Fibroblast of pulmonary artery (primary cell): ENCODE measurements around the gene CREB3L1.

Experiments used
- DNase-seq: peaks from one replicate; pipeline ENCODE4 v3.0.0-alpha.2; 2010; ENCODE audit warnings: low read depth
- H3K4me3 ChIP-seq: replicated peaks from 2 replicates; pipeline ENCODE4 v1.5.1; 2011; ENCODE audit warnings: low read depth, mild to moderate bottlenecking, control low read depth, low read length, moderate library complexity
- TF ChIP-seq, protein P1 (sequence below): IDR thresholded peaks from 2 replicates; pipeline ENCODE4 v1.5.1; 2011; ENCODE audit warnings: mild to moderate bottlenecking, control low read depth, low read length, inconsistent platforms; ENCODE audit errors: missing control alignments

Gene CREB3L1

DNA sequence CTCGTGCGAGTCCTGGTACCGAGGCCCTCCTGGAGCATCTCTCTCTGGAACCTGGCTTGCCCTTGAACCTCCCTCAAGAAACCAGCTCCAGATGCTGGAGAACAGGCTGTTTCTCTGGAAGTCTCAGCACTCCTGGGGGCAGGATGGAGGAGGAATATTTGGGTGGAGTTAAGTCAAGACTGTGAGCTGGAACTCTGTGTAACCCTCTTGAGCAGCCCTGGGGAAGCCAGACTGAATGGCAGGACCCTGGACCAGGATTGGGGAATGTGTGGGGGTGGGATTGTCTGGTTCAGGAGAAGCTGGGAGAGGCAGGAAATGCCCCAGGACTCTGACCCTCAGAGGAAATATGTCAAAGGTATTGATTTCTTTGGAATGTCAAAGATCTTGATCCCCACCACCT lies 7.7 kb downstream of the CREB3L1 start:
- TF ChIP-seq, protein P1, sequence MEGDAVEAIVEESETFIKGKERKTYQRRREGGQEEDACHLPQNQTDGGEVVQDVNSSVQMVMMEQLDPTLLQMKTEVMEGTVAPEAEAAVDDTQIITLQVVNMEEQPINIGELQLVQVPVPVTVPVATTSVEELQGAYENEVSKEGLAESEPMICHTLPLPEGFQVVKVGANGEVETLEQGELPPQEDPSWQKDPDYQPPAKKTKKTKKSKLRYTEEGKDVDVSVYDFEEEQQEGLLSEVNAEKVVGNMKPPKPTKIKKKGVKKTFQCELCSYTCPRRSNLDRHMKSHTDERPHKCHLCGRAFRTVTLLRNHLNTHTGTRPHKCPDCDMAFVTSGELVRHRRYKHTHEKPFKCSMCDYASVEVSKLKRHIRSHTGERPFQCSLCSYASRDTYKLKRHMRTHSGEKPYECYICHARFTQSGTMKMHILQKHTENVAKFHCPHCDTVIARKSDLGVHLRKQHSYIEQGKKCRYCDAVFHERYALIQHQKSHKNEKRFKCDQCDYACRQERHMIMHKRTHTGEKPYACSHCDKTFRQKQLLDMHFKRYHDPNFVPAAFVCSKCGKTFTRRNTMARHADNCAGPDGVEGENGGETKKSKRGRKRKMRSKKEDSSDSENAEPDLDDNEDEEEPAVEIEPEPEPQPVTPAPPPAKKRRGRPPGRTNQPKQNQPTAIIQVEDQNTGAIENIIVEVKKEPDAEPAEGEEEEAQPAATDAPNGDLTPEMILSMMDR = no peak
- DNase-seq = no peak
- no peak overlapping the region for H3K4me3 ChIP-seq

DNA sequence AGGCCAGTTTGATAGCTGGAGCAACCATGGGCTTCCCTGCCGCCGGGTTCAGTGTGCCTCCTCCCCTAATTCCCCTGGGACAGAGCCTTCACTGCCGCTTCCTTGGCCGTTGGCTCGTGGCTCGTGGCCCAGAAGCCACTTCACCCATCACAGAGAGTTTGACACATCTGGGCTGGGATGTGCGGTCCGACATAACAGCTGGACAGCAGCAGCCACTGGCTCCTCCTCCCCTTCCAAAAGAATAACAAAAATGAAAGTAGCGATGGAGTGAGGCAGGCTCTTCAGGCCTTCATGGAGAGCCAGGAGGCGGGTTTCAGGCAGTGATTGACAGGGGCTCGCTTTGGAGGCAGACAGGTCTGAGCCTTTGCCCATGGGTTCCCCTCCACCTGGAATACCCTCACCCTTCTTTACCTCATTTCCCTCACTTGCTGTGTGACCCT lies 8.2 kb downstream of the CREB3L1 start:
- peak; percentile 75 for DNase-seq
- no peak overlapping the region for H3K4me3 ChIP-seq
- TF ChIP-seq, protein P1 = no peak

DNA sequence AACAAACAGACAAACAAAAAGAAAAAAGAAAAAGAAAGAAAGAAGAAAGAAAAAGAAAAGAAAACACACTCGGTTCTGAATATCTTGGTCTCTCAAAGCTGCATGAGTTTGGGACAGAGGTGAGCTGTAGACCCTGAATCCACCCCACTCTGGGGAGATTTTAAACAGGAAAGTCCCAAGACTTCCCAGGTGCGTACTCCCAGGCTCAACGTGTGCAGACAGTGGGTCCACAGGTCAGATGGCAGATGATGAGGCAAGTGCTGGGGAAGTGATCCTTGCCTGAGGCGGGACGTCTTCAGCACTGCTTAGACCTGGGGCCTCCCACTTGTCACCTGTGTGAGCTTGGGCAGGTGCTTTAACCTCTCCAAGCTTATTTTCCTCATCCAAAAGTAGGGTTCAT lies 9.3 kb downstream of the CREB3L1 start:
- no peak overlapping the region for H3K4me3 ChIP-seq
- TF ChIP-seq, protein P1 = no peak
- no peak for DNase-seq

DNA sequence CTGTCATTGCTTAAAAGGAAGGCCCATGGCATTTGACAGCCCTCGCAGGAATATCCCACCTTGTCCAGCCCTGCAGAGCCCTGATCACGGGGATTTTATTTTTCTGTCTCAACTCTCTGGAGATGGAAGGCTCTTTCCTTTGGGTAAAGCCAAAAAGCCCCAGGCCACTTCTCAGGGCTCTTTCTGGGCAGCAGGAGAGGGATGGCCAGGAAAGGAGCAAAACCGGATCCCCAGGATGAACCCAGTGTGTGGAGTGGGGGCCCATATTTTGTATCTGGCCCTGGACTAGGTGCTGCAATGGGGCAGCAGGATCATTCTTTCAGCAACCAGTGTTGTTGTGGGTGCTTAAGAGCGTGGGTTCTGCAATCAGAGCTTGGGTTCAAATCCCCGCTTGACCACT lies 11.0 kb downstream of the CREB3L1 start:
- TF ChIP-seq, protein P1 = no peak
- no peak for DNase-seq
- H3K4me3 ChIP-seq = no peak overlapping the region

DNA sequence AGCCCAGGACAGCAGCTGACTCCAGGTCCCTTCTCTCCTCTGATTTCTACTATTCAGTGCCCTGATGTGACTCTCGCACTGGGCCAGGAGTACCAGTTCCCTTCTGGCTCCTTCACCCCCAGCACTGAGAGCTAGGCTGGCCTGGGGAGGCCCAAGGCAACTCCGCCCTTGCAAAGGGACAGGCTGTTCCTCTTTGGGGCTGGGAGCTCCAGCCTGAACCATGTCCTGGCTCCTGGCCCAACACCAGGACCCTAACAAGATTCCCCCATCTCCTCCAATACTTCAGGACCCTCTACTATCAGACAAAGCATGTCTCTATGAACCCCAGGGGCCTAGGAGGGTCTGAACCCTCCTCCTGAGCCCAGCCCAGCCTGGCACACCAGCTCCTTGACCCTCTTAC lies 12.5 kb downstream of the CREB3L1 start:
- no peak for DNase-seq
- TF ChIP-seq, protein P1 = no peak
- no peak overlapping the region for H3K4me3 ChIP-seq

DNA sequence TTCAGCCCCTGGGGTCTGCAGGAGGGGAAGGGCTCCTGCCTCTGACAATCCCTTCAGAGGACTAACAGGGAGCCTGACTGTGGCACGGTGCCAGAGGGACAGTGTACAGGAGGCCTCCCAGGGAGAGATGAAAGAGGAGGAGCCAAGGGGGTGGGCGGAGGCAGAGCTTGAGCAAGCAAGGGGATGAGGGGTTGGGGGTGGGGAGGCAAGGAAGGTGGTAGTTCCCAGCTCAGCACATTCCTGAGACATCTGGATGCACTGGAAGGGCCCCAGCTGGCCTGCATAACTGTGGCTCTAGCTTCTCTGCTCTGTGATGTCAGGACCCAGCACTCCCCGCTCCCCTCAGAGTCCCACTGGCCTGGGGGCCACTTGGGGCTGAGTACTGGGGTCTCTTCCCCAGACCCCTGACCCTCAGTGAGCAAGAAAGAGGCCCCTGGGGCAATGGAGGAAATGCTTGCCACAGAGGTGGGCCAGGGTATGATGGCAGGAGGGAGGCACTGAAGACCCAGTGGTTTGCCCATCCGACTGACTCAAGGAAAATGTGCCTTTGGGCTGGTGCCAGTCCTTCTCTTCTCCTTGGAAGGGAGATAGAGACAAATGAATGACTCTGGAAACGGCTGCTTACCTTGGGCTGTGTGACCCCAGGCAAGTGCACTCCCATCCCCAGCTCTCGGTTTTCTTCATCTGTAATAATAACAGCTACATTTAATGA lies 13.3 kb downstream of the CREB3L1 start:
- H3K4me3 ChIP-seq = no peak overlapping the region
- peak; percentile 97 for DNase-seq
- TF ChIP-seq, protein P1 = no peak
